ENCODE data around the gene WDFY2. TPM values are rescaled to one million over a fixed set of nuclear protein-coding genes. Genes with fewer than 3 reads are reported as not detected.

The WDFY2 gene
- total and polyA plus RNA-seq, 2 of the 8 experiments (the other 6 are each of a cell fraction or from before 2014, with no cell fraction given) = 13.9 to 29.0 TPM

GRCh38 chr13:51728972-51729371, 144.7 kb downstream of the WDFY2 start:
- Histone ChIP-seq H3K18ac (ENCODE audit: extremely low read depth, low read length) (no peak overlapping the region), H3K4me2 (ENCODE audit: insufficient read depth in 1 of 2, low read depth in 2 of 2, low read length in 2 of 2) (no peak overlapping the region), H3K23me2 (ENCODE audit: low read depth, low read length) (no peaks in the 10 kb centered on the region), H2BK20ac (ENCODE audit: low read length) (no peak overlapping the region), H3K4me1 (replicated peaks in 1 of 4; ENCODE audit: control insufficient read depth in 3 of 4, insufficient read depth in 4 of 4, low read length in 3 of 4) (peaks cover 0 to 5% (median 2%) of the 10 kb centered on the region in 4 experiments; a peak in 1 of 7 replicates), H3K23ac (ENCODE audit: insufficient read length) (no peak overlapping the region), H2BK12ac (ENCODE audit: low read depth, low read length) (no peak overlapping the region), H3K4ac (replicated peaks; ENCODE audit: insufficient read length, low read depth, low read length) (no peak overlapping the region), H3K27ac (ENCODE audit: low read depth, low read length) (no peak overlapping the region), H3K79me2 (ENCODE audit: control insufficient read depth in 1 of 2, insufficient read depth in 2 of 2, low read length in 2 of 2) (no peaks in the 10 kb centered on the region), H3K9ac (replicated peaks in 1 of 4; ENCODE audit: extremely low read depth in 1 of 4, low read depth in 3 of 4, low read length in 3 of 4) (no peak overlapping the region), H2BK120ac (replicated peaks; ENCODE audit: low read depth, low read length) (no peak overlapping the region), H2AFZ (ENCODE audit: low read length) (no peak overlapping the region), H3K14ac (ENCODE audit: insufficient read length) (no peak overlapping the region), H4K8ac (ENCODE audit: extremely low read depth, insufficient read depth, low read length) (no peak overlapping the region), H3K56ac (replicated peaks; ENCODE audit: insufficient read length, low read depth, low read length) (no peak overlapping the region), H3K36me3 (ENCODE audit: control insufficient read depth in 2 of 4, insufficient read depth in 4 of 4, low read length in 3 of 4) (peaks cover 0 to 11% (median 6%) of the 10 kb centered on the region in 4 experiments; a peak in 4 of 8 replicates), H4K5ac (ENCODE audit: insufficient read length, low read depth, low read length) (no peak overlapping the region), H3K27me3 (replicated peaks in 1 of 4; ENCODE audit: control insufficient read depth in 3 of 4, extremely low read depth in 1 of 4, insufficient read depth in 3 of 4, low read length in 3 of 4) (no peaks in the 10 kb centered on the region), H2BK5ac (ENCODE audit: low read depth, low read length) (no peak overlapping the region; the same call in 1 of the 2 replicates), H3K9me3 (ENCODE audit: insufficient read depth in 2 of 2, low read depth in 1 of 2, low read length in 1 of 2) (no peaks in the 10 kb centered on the region), H3K4me3 (ENCODE audit: extremely low read depth in 1 of 4, insufficient read depth in 2 of 4, low read depth in 3 of 4, low read length in 4 of 4) (no peak overlapping the region), H3K79me1 (ENCODE audit: low read depth, low read length) (no peaks in the 10 kb centered on the region; the same call in 1 of the 2 replicates), H2AK5ac (ENCODE audit: low read depth, low read length) (no peak overlapping the region), H4K20me1 (replicated peaks in 1 of 2; ENCODE audit: control insufficient read depth in 1 of 2, insufficient read depth in 2 of 2, low read length in 2 of 2) (no peaks in the 10 kb centered on the region), H4K91ac (replicated peaks; ENCODE audit: insufficient read length, low read length) (no peak overlapping the region), H2BK15ac (ENCODE audit: low read length) (no peak overlapping the region)
- WGBS, 2 experiments (ENCODE audit: extremely low coverage in 1 of 2, insufficient coverage in 1 of 2, insufficient read length in 1 of 2, insufficient replicate concordance in 2 of 2, low coverage in 1 of 2, low lambda C conversion rate in 2 of 2, missing lambda C conversion rate in 1 of 2) = 94% methylated on average over 10 of the region's 10 CpGs; no CpG with 5 or more reads in 1 of the 2 experiments
- POLR2A ChIA-PET (ENCODE audit: partially characterized antibody) = interaction anchor here (1.1 to 1.4 kb wide), 3 partner anchors 10 to 276 kb away, joined by 3 to 4 read pairs (median 3); partner anchors contain the start of gene INTS6
- FAIRE-seq = no peak
- CTCF ChIA-PET (ENCODE audit: partially characterized antibody) = interaction anchor here (1.2 to 1.6 kb wide), 2 partner anchors 14 to 68 kb away, joined by 3 read pairs; no protein-coding TSS in a partner anchor
- no peak for DNase-seq (ENCODE audit: low read depth in 1 of 2, low spot score in 2 of 2)
- TF ChIP-seq RFX5 (IDR thresholded peaks at IDR 0.05; ENCODE audit: borderline replicate concordance, low read depth, low read length) = no peak
- TF ChIP-seq PHF8 (conservative IDR thresholded peaks at IDR 0.05; ENCODE audit: low read depth, low read length) = no peak
- TF ChIP-seq SUZ12 (IDR thresholded peaks at IDR 0.05; ENCODE audit: low read length) = no peak
- TF ChIP-seq RXRA (IDR thresholded peaks at IDR 0.05; ENCODE audit: insufficient read depth, low read depth, low read length) = no peak
- TF ChIP-seq SP2 (IDR thresholded peaks at IDR 0.05; ENCODE audit: low read length) = no peak
- TF ChIP-seq POLR2A (IDR thresholded peaks at IDR 0.05; ENCODE audit: control extremely low read depth in 1 of 2, low read depth in 2 of 2, low read length in 2 of 2) = no peak
- TF ChIP-seq TCF12 (IDR thresholded peaks at IDR 0.05; ENCODE audit: low read depth, low read length) = no peak
- no peak for TF ChIP-seq CBX5 (IDR thresholded peaks at IDR 0.05; ENCODE audit: low read depth, low read length)
- TF ChIP-seq KDM5A (IDR thresholded peaks at IDR 0.05; ENCODE audit: low read length) = no peak
- no peak for TF ChIP-seq RBBP5 (IDR thresholded peaks at IDR 0.05; ENCODE audit: borderline replicate concordance, low read depth, low read length)
- TF ChIP-seq GTF2F1 (IDR thresholded peaks at IDR 0.05; ENCODE audit: borderline replicate concordance, low read depth, low read length) = no peak
- no peak for TF ChIP-seq GABPA (IDR thresholded peaks at IDR 0.05; ENCODE audit: borderline replicate concordance, insufficient read depth, low read length)
- no peak for TF ChIP-seq CHD1 (IDR thresholded peaks at IDR 0.05; ENCODE audit: low read depth, low read length)
- no peak for TF ChIP-seq KDM1A (IDR thresholded peaks at IDR 0.05; ENCODE audit: borderline replicate concordance, low read length)
- no peak for TF ChIP-seq MAFK (IDR thresholded peaks at IDR 0.05; ENCODE audit: low read depth, low read length)

Measured in H1 (cell line).